Pancreas (tissue), 10 donors: ENCODE measurements around the gene C16orf92. TPM values are rescaled to one million over a fixed set of nuclear protein-coding genes. Genes with fewer than 3 reads are reported as not detected.
"Not testable (repeated sequence)": the region's sequence is repeated elsewhere in the genome, so short reads cannot be mapped to it uniquely, and the experiment has no call there.

Experiments
- ATAC-seq, 4 donors: fragments of 200-7000 bp; cut with Tn5 transposase; one replicate each; pipeline versions ENCODE4 v1.8.0 to v1.9.1; 2020; ENCODE audit warnings: mild to moderate bottlenecking in 4 of 4, moderate library complexity in 4 of 4
- DNase-seq, 6 donors: peaks; one replicate each; pipeline ENCODE4 v3.0.0-alpha.2; 2020
- FAIRE-seq: peaks from 2 replicates; lab custom pipeline; 2012; peaks lifted over from hg19 to GRCh38; lab: Jason Lieb, UNC
- H3K27ac ChIP-seq, 4 donors: fragments of 200-600 bp; sonication (generic); 1 replicate in 3 of 4; 2 replicates in 1 of 4; pipeline versions ENCODE4 v1.5.0 to v1.8.0; 2020
- H3K27me3 ChIP-seq, 4 donors: fragments of 200-600 bp; one replicate each; pipeline ENCODE4 v1.8.0; 2021
- H3K36me3 ChIP-seq, 3 donors: fragments of 200-600 bp; sonication (generic) in 1 of 3; one replicate each; pipeline versions ENCODE4 v1.5.0 to v1.8.0; 2020 to 2021
- H3K4me1 ChIP-seq, 3 donors: fragments of 200-600 bp; one replicate each; pipeline ENCODE4 v1.8.0; 2021
- H3K4me3 ChIP-seq, 4 donors: fragments of 200-600 bp; sonication (generic) in 2 of 4; one replicate each; pipeline versions ENCODE4 v1.5.0 to v1.8.0; 2020 to 2021
- H3K9me3 ChIP-seq, 4 donors: fragments of 200-600 bp; one replicate each; pipeline ENCODE4 v1.8.0; 2021
- WGBS, 2 donors: extraction: QIAGEN DNeasy Blood & Tissue Kit; methylation state at CpG; one replicate each; pipeline ENCODE4 v1.1.7; 2013; 5-methylcytosine and 5-hydroxymethylcytosine counted together
- intact Hi-C, 3 donors: fragments of 100-400 bp; cut with DNase I; formaldehyde crosslinking; loops; one replicate each; pipeline versions ENCODE4 v1.11.1 to v1.14.2; 2022
- polyA plus RNA-seq, 2 donors: library from polyadenylated mRNA; stranded (reverse); fragments of 200-250 nt; gene quantifications; one replicate each; pipeline ENCODE4 v1.2.3, GENCODE V29; 2013
- total RNA-seq, 6 donors: library from RNA; stranded (reverse); fragmentation: NEBNext Ultra II Directional in 4 of 6; extraction: Animal tissue kit (Norgen Biotek cat#: 25700) in 4 of 6; gene quantifications; one replicate each; pipeline versions ENCODE4 v1.2.1 to v1.2.4, GENCODE V29; 2021 to 2023
- TF ChIP-seq, protein P1 (sequence below), 4 donors: fragments of 200-600 bp; sonication (generic) in 3 of 4; IDR thresholded peaks; one replicate each; pipeline versions ENCODE4 v1.5.0 to v1.8.0; 2021; ENCODE audit warnings: antibody characterized with exemption in 4 of 4
- donor health status: healthy with polysubstance abuse.
- donor health status: DM: no; HTN: no; CAD: no; lungs with moderate emphysema.
- donor health status: DM: no; HTN: no; CAD: no.
- donor health status: control.
- donor health status: control.
- donor health status: Bipolar disorder and iron deficiency.
- donor health status: DM: yes; HTN: yes; CAD: no.
- donor health status: DM: no; HTN: no; CAD: no.
- donor health status: DM: no; HTN: no; CAD: no.
- donor health status: DM: yes; HTN: yes; CAD: no.

C16orf92 gene
- total and polyA plus RNA-seq, 8 donors = not detected

DNA sequence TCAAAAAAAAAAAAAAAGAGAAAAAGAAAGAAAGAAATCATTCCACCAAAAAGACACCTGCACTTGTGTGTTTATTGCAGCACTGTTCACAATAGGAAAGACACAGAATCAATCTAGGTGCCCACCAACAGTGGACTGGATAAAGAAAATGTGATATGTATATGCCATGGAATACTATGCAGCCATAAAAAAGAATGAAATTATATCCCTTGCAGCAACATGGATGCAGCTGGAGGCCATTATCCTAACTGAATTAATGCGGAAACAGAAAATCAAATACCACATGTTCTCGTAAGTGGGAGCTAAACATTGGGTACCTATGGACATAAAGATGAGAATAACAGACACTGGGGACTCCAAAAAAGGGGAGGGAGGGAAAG lies 5.7 kb upstream of the C16orf92 start:
- Histone ChIP-seq H3K27ac (no peak overlapping the region), H3K4me3 (no peak overlapping the region), H3K9me3 (no peaks in the 10 kb centered on the region), H3K4me1 (no peaks in the 10 kb centered on the region), H3K27me3 (no peaks in the 10 kb centered on the region), H3K36me3 (no peaks in the 10 kb centered on the region)
- DNase-seq (no peak), FAIRE-seq (no peak), ATAC-seq (no peak)
- intact Hi-C loops = no loop called here
- TF ChIP-seq, protein P1, sequence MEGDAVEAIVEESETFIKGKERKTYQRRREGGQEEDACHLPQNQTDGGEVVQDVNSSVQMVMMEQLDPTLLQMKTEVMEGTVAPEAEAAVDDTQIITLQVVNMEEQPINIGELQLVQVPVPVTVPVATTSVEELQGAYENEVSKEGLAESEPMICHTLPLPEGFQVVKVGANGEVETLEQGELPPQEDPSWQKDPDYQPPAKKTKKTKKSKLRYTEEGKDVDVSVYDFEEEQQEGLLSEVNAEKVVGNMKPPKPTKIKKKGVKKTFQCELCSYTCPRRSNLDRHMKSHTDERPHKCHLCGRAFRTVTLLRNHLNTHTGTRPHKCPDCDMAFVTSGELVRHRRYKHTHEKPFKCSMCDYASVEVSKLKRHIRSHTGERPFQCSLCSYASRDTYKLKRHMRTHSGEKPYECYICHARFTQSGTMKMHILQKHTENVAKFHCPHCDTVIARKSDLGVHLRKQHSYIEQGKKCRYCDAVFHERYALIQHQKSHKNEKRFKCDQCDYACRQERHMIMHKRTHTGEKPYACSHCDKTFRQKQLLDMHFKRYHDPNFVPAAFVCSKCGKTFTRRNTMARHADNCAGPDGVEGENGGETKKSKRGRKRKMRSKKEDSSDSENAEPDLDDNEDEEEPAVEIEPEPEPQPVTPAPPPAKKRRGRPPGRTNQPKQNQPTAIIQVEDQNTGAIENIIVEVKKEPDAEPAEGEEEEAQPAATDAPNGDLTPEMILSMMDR (IDR thresholded peaks at IDR 0.05) = no peak
- 92 to 100% methylated on average over 2 of the region's 2 CpGs for WGBS, 2 donors

DNA sequence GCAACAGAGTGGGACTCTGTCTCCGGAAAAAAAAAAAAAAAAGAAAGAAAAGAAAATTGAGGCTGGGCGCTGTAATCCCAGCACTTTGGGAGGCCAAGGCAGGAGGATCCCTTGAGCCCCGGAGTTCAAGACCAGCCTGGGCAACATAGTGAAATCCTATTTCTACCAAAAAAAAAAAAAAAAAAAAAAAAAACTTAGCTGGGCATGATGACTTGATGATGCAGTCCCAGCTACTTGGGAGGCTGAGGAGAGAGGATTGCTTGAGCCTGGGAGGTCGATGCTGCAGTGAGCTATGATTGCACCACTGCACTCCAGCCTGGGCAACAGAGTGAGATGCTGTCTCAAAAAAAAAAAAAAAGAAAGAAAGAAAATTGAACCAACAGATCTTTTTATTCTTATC lies 5.1 kb upstream of the C16orf92 start:
- DNase-seq, ATAC-seq, H3K4me3 ChIP-seq, H3K27me3 ChIP-seq, intact Hi-C loops, H3K27ac ChIP-seq, FAIRE-seq, H3K36me3 ChIP-seq, H3K9me3 ChIP-seq, H3K4me1 ChIP-seq: not testable (repeated sequence)
- WGBS, 2 donors = 73 to 82% methylated on average over 4 of the region's 4 CpGs

DNA sequence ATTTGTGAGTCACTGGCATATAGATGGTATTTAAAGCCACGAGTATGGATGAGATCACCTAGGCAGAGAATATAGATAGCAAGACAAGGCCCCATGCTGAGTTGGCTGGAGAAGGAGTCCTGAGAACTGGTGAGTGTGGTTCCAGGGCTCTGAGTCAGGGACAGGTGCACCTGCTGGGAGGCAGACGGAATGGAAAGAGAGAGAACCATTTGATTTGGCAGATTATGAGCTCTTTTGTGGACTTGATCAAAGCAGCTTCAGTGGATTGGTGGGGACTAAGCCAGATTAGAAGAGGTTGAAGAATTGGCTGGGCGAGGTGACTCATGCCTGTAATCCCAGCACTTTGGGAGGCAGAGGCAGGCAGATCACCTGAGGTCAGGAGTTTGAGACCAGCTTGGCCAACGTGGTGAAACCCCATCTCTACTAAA lies 4.3 kb upstream of the C16orf92 start:
- no peaks in the 10 kb centered on the region for H3K4me1 ChIP-seq
- no peak overlapping the region for H3K4me3 ChIP-seq
- H3K36me3 ChIP-seq = no peaks in the 10 kb centered on the region
- ATAC-seq = no peak
- no peaks in the 10 kb centered on the region for H3K9me3 ChIP-seq
- intact Hi-C loops = no loop called here
- no peak overlapping the region for H3K27ac ChIP-seq
- TF ChIP-seq, protein P1 (IDR thresholded peaks at IDR 0.05) = no peak
- no peak for DNase-seq
- no peak for FAIRE-seq
- WGBS, 2 donors = 47 to 52% methylated on average over 4 of the region's 4 CpGs
- no peaks in the 10 kb centered on the region for H3K27me3 ChIP-seq

DNA sequence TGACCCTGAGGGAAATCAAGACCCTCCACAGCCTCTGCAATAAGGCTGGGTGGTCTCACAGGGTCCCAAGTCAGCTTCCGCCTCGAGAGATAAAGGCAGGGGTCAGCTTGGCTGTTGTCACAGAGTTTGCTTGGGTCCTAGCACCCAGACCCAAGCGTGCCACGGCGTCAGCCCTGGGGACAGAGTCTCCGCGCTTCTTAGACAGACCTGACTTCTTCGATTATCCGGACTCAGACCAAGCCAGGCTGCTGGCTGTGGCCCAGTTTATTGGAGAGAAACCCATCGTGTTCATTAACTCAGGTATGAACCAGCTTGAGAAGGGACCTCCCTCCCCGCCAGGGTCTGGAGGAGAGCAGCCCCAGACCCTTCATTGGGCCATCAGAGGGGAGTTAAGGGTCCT lies 588 bp downstream of the C16orf92 start:
- intact Hi-C loops = loop anchor here in 1 of 3 donors (5.0 kb wide), 1 partner anchor 326 kb away; no protein-coding TSS in a partner anchor
- no peaks in the 10 kb centered on the region for H3K36me3 ChIP-seq
- 67 to 69% methylated on average over 11 of the region's 11 CpGs for WGBS, 2 donors
- FAIRE-seq (no peak), DNase-seq (no peak), ATAC-seq (no peak)
- H3K4me1 ChIP-seq = no peaks in the 10 kb centered on the region
- H3K27me3 ChIP-seq = no peaks in the 10 kb centered on the region
- no peaks in the 10 kb centered on the region for H3K9me3 ChIP-seq
- H3K27ac ChIP-seq = no peak overlapping the region
- TF ChIP-seq, protein P1 (IDR thresholded peaks at IDR 0.05) = no peak
- H3K4me3 ChIP-seq = no peak overlapping the region

DNA sequence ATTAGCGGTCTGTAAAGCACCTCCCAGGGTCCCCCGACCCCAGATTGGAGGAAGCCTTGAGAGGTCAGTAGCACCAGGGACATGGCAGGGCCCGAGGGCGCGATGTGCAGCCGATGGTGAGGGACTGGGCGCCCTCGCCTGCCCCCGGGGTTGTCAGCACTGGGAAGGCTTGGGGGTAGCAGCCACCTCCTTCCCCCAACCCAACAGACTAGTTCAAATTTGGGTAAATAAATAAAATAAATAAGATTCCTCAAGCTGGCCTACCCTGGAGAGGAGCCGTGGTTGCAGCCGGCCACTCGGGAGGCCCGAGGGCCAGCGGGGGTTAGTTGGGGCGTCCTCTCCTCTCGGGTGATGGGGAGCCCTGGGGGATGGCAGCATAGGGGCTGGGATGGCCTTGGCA lies 1.5 kb downstream of the C16orf92 start:
- H3K4me1 ChIP-seq = no peaks in the 10 kb centered on the region
- ATAC-seq (no peak), DNase-seq (no peak), FAIRE-seq (no peak)
- H3K9me3 ChIP-seq = no peaks in the 10 kb centered on the region
- no peaks in the 10 kb centered on the region for H3K27me3 ChIP-seq
- intact Hi-C loops = loop anchor here in 1 of 3 donors (5.0 kb wide), 1 partner anchor 327 kb away; no protein-coding TSS in a partner anchor
- no peaks in the 10 kb centered on the region for H3K36me3 ChIP-seq
- H3K4me3 ChIP-seq = no peak overlapping the region
- TF ChIP-seq, protein P1 (IDR thresholded peaks at IDR 0.05) = no peak
- no peak overlapping the region for H3K27ac ChIP-seq
- WGBS, 2 donors = 39 to 57% methylated on average over 12 to 16 of the region's 16 CpGs
